Measurements from ENCODE around the gene GPX4.
A peak's percentile ranks its signal among the peaks of the same experiment; 100 is the strongest.

GPX4 gene

DNA sequence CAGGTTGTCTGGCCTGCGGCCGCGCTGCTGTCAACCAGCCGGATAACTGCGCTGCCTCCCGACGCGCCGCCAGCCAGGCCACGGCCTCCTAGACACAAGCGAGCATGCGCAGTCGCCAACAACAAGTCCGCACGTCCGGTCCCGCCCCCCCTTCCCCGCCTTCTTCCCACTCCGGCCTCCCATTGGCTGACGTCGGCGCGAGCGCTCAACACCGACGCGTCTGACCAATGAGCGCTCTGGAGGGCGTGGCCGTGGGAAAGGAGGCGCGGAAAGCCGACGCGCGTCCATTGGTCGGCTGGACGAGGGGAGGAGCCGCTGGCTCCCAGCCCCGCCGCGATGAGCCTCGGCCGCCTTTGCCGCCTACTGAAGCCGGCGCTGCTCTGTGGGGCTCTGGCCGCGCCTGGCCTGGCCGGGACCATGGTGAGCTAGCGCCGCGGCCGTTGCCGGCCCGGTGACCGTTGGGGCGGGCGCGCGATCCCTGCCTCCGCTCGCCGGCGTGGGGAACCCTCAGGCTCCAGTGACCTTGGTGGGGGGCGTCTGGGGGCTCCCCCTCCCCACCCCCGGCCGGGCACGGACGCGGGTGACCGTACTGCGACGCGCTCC, at the start of gene GPX4:
TSS of gene GPX4 (plus strand) at position 287 of the 603 bp plus-strand sequence. CDS start at position 337, 50 bp downstream.
- ATAC-seq (peak; percentile 67), DNase-seq (peak; percentile 99)
- H3K4me3 Mint-ChIP-seq, result peak within 1 kb of the TSS; percentile 76
- peaks cover 46% of the 10 kb centered on the region for H3K4me1 Mint-ChIP-seq
- peak within 1 kb of the TSS; percentile 84 for H3K27ac Mint-ChIP-seq
- H3K27me3 Mint-ChIP-seq, result no peaks in the 10 kb centered on the region
- H3K36me3 Mint-ChIP-seq (ENCODE audit: low read depth), result peaks cover 6% of the 10 kb centered on the region
- H3K9me3 Mint-ChIP-seq, result no peaks in the 10 kb centered on the region

GRCh38 chr19:1054102-1055027, 49.4 kb upstream of the GPX4 start:
- Mint-ChIP-seq H3K4me1 (peaks cover 14% of the 10 kb centered on the region), H3K27ac (no peak overlapping the region), H3K27me3 (no peaks in the 10 kb centered on the region), H3K9me3 (peaks cover 4% of the 10 kb centered on the region), H3K4me3 (no peak overlapping the region), H3K36me3 (ENCODE audit: low read depth) (peaks cover 15% of the 10 kb centered on the region)
- no peak for ATAC-seq
- DNase-seq, result no peak

DNA sequence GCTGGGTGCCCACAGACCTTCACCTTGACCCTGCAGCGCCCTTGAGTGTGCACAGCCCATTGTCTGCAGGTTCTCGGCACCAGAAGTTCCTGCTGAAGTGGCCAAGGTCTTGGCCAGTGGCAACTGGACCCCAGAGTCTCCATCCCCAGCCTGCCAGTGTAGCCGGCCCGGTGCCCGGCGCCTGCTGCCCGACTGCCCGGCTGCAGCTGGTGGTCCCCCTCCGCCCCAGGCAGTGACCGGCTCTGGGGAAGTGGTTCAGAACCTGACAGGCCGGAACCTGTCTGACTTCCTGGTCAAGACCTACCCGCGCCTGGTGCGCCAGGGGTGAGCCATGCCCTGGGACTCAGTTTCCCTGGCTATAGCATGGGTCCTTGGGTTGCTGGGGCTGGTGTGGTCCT, 48.8 kb upstream of the GPX4 start:
- DNase-seq, result no peak
- no peak for ATAC-seq
- Mint-ChIP-seq H3K4me1 (peaks cover 14% of the 10 kb centered on the region), H3K9me3 (peaks cover 4% of the 10 kb centered on the region), H3K4me3 (no peak overlapping the region), H3K36me3 (ENCODE audit: low read depth) (peaks cover 15% of the 10 kb centered on the region), H3K27me3 (no peaks in the 10 kb centered on the region), H3K27ac (no peak overlapping the region)

DNA sequence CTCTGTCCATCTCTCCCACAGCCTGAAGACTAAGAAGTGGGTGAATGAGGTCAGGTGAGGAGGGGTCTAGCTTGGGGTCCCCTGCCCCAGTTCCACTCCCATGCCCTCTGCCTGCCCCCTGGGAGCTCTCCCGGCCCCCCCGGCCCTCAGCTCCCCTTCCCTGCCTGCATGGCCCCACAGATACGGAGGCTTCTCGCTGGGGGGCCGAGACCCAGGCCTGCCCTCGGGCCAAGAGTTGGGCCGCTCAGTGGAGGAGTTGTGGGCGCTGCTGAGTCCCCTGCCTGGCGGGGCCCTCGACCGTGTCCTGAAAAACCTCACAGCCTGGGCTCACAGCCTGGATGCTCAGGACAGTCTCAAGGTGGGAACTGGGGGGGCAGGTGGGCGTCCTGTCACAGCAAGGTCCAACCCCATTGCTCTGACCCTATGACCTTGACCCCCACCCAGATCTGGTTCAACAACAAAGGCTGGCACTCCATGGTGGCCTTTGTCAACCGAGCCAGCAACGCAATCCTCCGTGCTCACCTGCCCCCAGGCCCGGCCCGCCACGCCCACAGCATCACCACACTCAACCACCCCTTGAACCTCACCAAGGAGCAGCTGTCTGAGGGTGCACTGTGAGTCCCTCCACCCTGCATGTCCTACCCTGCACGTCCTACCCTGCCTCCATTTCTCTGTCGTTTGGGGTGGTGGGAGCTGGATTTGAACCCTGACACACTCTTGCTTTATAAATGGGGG, 47.7 kb upstream of the GPX4 start:
- peaks cover 4% of the 10 kb centered on the region for H3K9me3 Mint-ChIP-seq
- DNase-seq (no peak), ATAC-seq (no peak)
- no peak overlapping the region for H3K27ac Mint-ChIP-seq
- H3K4me1 Mint-ChIP-seq, result peaks cover 14% of the 10 kb centered on the region
- peaks cover 15% of the 10 kb centered on the region for H3K36me3 Mint-ChIP-seq (ENCODE audit: low read depth)
- H3K27me3 Mint-ChIP-seq, result no peaks in the 10 kb centered on the region
- H3K4me3 Mint-ChIP-seq, result no peak overlapping the region

GRCh38 chr19:1057176-1057855, 46.5 kb upstream of the GPX4 start:
- no peak overlapping the region for H3K4me3 Mint-ChIP-seq
- H3K27ac Mint-ChIP-seq, result no peak overlapping the region
- H3K4me1 Mint-ChIP-seq, result peaks cover 11% of the 10 kb centered on the region
- peaks cover 15% of the 10 kb centered on the region for H3K36me3 Mint-ChIP-seq (ENCODE audit: low read depth)
- DNase-seq, result no peak
- H3K9me3 Mint-ChIP-seq, result peaks cover 4% of the 10 kb centered on the region
- no peaks in the 10 kb centered on the region for H3K27me3 Mint-ChIP-seq
- ATAC-seq, result peak; percentile 62

- Mint-ChIP-seq H3K36me3 (ENCODE audit: low read depth) (peaks cover 15% of the 10 kb centered on the region), H3K4me3 (no peak overlapping the region), H3K4me1 (peaks cover 11% of the 10 kb centered on the region), H3K27ac (no peak overlapping the region), H3K27me3 (no peaks in the 10 kb centered on the region), H3K9me3 (peaks cover 4% of the 10 kb centered on the region)
- DNase-seq (no peak), ATAC-seq (no peak)
These were observed 45.7 kb upstream of the GPX4 start for GRCh38 chr19:1058112-1058511.

GRCh38 chr19:1060689-1061088, 43.1 kb upstream of the GPX4 start:
- no peak for ATAC-seq
- no peak overlapping the region for H3K27ac Mint-ChIP-seq
- H3K4me1 Mint-ChIP-seq, result peaks cover 20% of the 10 kb centered on the region
- DNase-seq, result no peak
- peaks cover 15% of the 10 kb centered on the region for H3K36me3 Mint-ChIP-seq (ENCODE audit: low read depth)
- no peaks in the 10 kb centered on the region for H3K27me3 Mint-ChIP-seq
- H3K4me3 Mint-ChIP-seq, result no peak overlapping the region
- peaks cover 4% of the 10 kb centered on the region for H3K9me3 Mint-ChIP-seq

DNA sequence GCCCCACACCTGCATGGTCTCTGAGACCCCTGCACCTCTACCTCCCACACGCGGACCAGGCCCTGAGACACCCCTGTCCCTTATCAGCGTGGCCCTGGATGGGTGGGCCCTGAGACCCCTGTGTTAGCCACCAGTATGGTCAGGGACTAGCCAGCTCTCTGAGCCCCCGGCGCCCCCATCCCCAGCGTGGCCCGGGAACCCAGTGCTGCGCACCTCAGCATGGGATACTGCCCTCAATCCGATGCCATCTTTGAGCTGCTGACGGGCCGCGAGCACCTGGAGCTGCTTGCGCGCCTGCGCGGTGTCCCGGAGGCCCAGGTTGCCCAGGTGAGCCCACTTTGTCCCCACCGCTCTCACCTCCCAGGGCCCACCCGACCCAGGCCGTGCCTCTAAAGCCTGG, 41.8 kb upstream of the GPX4 start:
- H3K9me3 Mint-ChIP-seq, result peaks cover 4% of the 10 kb centered on the region
- no peak overlapping the region for H3K4me3 Mint-ChIP-seq
- no peak for ATAC-seq
- H3K36me3 Mint-ChIP-seq (ENCODE audit: low read depth), result peaks cover 5% of the 10 kb centered on the region
- no peak overlapping the region for H3K27ac Mint-ChIP-seq
- peaks cover 27% of the 10 kb centered on the region for H3K4me1 Mint-ChIP-seq
- no peaks in the 10 kb centered on the region for H3K27me3 Mint-ChIP-seq
- no peak for DNase-seq

GRCh38 chr19:1062387-1063029, 41.3 kb upstream of the GPX4 start:
- H3K27ac Mint-ChIP-seq, result no peak overlapping the region
- H3K4me3 Mint-ChIP-seq, result no peak overlapping the region
- peaks cover under 1% of the 10 kb centered on the region for H3K9me3 Mint-ChIP-seq
- no peaks in the 10 kb centered on the region for H3K27me3 Mint-ChIP-seq
- peaks cover 24% of the 10 kb centered on the region for H3K4me1 Mint-ChIP-seq
- peaks cover under 1% of the 10 kb centered on the region for H3K36me3 Mint-ChIP-seq (ENCODE audit: low read depth)
- DNase-seq (no peak), ATAC-seq (no peak)

- DNase-seq (peak; percentile 65), ATAC-seq (no peak)
- Mint-ChIP-seq H3K27me3 (no peaks in the 10 kb centered on the region), H3K4me3 (no peak overlapping the region), H3K27ac (no peak overlapping the region), H3K36me3 (ENCODE audit: low read depth) (no peaks in the 10 kb centered on the region), H3K9me3 (no peaks in the 10 kb centered on the region), H3K4me1 (peaks cover 17% of the 10 kb centered on the region)
These were observed 40.5 kb upstream of the GPX4 start for GRCh38 chr19:1063030-1063908.

DNA sequence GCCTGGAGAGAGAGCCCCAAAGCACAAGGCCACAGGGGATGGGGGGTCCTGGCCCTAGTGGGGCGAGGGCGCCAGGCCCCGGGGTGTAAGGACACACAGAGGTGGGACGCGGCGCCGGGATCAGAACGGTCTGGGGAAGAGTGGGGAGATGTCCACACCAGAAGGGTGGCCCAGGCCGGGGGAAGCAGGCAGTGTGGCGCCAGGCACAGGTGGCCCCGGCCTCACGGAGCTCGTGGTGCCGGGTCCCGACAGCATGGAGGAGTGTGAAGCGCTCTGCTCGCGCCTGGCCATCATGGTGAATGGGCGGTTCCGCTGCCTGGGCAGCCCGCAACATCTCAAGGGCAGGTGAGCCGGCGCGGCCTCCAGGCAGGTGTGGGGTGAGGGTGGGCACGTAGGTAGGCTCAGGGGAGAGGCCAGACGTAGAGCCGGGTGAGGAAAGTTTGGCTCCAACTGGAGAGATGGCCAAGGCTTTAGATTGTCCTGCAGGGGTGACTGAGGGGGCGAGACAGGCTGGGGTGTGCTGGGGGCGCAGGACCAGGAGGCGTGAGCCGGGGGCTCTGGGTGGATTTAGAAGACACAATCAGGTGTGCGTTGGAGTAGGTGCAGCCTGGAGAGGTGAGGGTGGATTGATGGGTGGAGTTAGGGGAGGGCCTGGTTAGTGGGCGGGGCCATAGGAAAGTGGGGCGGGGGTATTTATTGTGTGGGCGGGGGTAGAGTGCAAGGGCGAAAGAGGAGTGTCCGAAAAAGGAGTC, 39.7 kb upstream of the GPX4 start:
- no peak overlapping the region for H3K4me3 Mint-ChIP-seq
- H3K9me3 Mint-ChIP-seq, result no peaks in the 10 kb centered on the region
- no peak for DNase-seq
- ATAC-seq, result no peak
- no peak overlapping the region for H3K27ac Mint-ChIP-seq
- peaks cover 6% of the 10 kb centered on the region for H3K36me3 Mint-ChIP-seq (ENCODE audit: low read depth)
- peaks cover 22% of the 10 kb centered on the region for H3K4me1 Mint-ChIP-seq
- no peaks in the 10 kb centered on the region for H3K27me3 Mint-ChIP-seq

DNA sequence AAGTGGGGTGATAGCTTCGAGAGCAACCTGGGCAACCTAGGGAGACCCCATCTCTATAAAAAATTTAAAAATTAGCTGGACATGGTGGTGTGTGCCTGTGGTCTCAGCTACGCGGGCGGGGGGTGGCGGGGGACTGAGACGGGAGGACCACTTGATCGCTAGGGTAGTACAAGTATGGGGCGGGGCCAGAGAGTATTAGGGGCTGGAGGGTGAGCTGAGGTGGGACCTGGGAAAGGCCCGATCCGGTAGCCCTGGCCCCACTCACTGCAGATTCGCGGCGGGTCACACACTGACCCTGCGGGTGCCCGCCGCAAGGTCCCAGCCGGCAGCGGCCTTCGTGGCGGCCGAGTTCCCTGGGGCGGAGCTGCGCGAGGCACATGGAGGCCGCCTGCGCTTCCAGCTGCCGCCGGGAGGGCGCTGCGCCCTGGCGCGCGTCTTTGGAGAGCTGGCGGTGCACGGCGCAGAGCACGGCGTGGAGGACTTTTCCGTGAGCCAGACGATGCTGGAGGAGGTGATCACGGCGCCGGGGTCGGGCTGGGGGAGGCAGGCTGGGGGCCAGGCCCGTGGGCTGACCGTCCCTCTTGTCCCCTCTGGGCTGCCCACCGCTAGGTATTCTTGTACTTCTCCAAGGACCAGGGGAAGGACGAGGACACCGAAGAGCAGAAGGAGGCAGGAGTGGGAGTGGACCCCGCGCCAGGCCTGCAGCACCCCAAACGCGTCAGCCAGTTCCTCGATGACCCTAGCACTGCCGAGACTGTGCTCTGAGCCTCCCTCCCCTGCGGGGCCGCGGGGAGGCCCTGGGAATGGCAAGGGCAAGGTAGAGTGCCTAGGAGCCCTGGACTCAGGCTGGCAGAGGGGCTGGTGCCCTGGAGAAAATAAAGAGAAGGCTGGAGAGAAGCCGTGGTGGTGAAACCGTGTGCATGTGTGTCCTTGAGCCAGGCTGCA, 38.9 kb upstream of the GPX4 start:
- peaks cover 29% of the 10 kb centered on the region for H3K4me1 Mint-ChIP-seq
- peaks cover 10% of the 10 kb centered on the region for H3K36me3 Mint-ChIP-seq (ENCODE audit: low read depth)
- peak overlapping the region; percentile 30 for H3K4me3 Mint-ChIP-seq
- DNase-seq, result peak; percentile 80
- no peak overlapping the region for H3K27ac Mint-ChIP-seq
- H3K9me3 Mint-ChIP-seq, result no peaks in the 10 kb centered on the region
- H3K27me3 Mint-ChIP-seq, result no peaks in the 10 kb centered on the region
- peak; percentile 35 for ATAC-seq
